ENCODE results near the gene SPTLC3. TPM values are rescaled to one million over a fixed set of nuclear protein-coding genes. Genes with fewer than 3 reads are reported as not detected.

The SPTLC3 gene
- 1 to 10 TPM in 1 of 2 experiments, under 1 TPM in 1; 0.16 to 1.2 TPM for total RNA-seq

DNA sequence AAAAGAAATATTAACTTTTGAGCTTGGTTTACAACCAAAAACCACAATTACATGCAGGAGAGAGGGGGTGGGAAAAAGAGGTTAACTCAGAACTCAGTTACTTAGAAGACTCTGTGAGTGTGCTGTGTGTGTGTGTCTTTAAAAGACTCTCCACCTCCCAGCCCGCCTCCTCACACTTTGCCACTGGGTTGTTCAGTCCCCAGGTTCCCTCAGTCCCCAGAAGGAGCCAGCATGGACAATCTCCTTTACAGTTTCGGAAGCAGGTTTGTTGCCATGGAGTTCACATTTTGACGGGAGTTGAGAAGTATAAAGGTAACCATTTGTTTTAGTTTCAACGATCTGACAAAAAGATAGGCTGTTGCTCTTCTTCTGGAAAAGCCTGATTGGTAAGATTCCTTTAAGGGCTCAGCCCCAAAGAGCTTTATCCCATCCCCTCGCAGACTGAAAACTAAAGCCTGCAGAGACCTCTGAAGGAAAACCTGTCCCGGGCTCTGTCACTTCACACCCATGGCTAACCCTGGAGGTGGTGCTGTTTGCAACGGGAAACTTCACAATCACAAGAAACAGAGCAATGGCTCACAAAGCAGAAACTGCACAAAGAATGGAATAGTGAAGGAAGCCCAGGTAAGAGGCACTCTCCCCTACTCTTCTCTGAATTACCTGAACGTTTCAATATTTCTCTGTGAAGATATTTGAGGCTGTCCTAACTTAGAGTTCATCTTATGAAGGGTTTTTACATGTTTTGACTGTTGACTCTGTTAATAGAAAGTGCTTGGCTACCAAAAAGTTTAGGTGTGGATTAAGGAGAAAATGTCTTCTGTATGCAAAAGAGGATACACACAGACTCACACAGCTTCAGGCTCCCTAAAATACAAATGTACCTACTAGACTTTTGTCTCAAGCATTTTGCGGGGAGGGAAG is at the start of gene SPTLC3:
Gene SPTLC3, plus strand, starts transcription at position 212 of the 921 bp plus-strand sequence. Its CDS starts 296 bp downstream, at position 508.
- CTCF ChIA-PET = no interaction called here
- no peak within 1 kb of the TSS for H3K27ac Mint-ChIP-seq
- H3K4me3 Mint-ChIP-seq = peak within 1 kb of the TSS; percentile 29
- DNase-seq = no peak
- H3K9me3 Mint-ChIP-seq (ENCODE audit: low read depth) = no peaks in the 10 kb centered on the region
- peaks cover 10% of the 10 kb centered on the region for H3K4me1 Mint-ChIP-seq
- H3K27me3 Mint-ChIP-seq = peaks cover 4% of the 10 kb centered on the region
- no peak for ATAC-seq
- no peaks in the 10 kb centered on the region for H3K36me3 Mint-ChIP-seq

DNA sequence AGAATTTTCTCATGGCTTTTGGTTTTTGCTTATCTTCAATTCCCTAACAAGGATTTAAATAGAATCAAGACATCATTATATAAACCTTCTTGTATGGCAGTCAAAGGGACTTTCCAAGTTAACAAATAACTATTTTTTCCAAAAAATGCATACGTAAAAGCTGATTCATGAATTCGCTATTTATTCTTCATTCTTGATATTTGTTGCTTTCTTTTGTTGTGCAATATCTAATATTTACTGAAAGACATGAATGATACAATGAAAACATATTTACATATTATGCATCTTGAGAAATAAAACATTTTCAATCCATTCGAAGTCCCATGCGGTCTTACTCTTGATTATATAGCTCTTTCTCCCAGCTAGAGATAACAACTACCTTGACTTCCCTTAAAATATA is 47.0 kb upstream of the SPTLC3 start:
- no peaks in the 10 kb centered on the region for H3K4me1 Mint-ChIP-seq
- CTCF ChIA-PET = no interaction called here
- DNase-seq = no peak
- no peak for ATAC-seq
- no peak overlapping the region for H3K4me3 Mint-ChIP-seq
- H3K36me3 Mint-ChIP-seq = no peaks in the 10 kb centered on the region
- H3K9me3 Mint-ChIP-seq (ENCODE audit: low read depth) = no peaks in the 10 kb centered on the region
- peaks cover 3% of the 10 kb centered on the region for H3K27me3 Mint-ChIP-seq
- no peak overlapping the region for H3K27ac Mint-ChIP-seq

DNA sequence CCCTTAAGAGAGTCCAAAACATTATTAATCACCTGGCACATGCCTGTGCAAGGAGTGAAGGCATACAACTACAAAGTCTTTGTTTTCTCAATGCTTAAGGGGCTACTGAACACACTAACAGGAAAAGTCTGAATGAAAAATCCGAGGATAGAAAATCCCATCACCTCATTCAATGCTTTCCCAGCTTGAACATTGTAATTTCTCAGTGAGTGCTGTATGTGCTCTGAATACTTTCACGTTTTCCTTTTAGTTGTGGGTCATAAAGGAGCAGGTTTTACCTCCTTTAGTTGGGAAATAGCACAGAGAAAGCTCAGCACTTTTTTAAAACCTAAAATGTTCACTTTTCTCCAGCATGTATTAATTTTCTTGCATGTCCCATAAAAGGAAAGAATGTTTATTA is 45.9 kb upstream of the SPTLC3 start:
- DNase-seq = no peak
- Mint-ChIP-seq H3K4me3 (no peak overlapping the region), H3K27me3 (peaks cover 3% of the 10 kb centered on the region), H3K36me3 (no peaks in the 10 kb centered on the region), H3K9me3 (ENCODE audit: low read depth) (no peaks in the 10 kb centered on the region), H3K4me1 (no peaks in the 10 kb centered on the region), H3K27ac (no peak overlapping the region)
- CTCF ChIA-PET = no interaction called here
- ATAC-seq = no peak

DNA sequence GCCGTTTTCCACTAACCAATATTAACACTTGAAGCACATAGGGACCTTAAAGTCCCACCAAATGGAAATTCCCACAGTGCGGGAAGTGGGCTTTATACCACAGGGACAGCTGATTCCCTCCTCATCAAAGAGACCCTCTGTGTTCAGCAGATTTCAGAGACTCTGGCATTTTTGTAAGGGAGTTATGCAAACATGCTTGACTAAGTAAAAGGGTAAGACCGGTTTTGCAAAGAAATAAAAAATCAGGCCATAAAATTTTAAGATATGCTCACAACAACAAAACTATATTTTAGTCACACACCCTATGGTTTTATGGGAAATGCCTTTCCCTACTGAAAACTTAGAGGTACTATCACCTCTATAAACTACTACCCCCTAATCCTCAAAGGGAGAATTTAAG is 45.4 kb upstream of the SPTLC3 start:
- Mint-ChIP-seq H3K4me1 (no peaks in the 10 kb centered on the region), H3K9me3 (ENCODE audit: low read depth) (no peaks in the 10 kb centered on the region), H3K27ac (no peak overlapping the region), H3K27me3 (peaks cover 3% of the 10 kb centered on the region), H3K4me3 (no peak overlapping the region), H3K36me3 (no peaks in the 10 kb centered on the region)
- DNase-seq = no peak
- ATAC-seq = no peak
- CTCF ChIA-PET = no interaction called here

DNA sequence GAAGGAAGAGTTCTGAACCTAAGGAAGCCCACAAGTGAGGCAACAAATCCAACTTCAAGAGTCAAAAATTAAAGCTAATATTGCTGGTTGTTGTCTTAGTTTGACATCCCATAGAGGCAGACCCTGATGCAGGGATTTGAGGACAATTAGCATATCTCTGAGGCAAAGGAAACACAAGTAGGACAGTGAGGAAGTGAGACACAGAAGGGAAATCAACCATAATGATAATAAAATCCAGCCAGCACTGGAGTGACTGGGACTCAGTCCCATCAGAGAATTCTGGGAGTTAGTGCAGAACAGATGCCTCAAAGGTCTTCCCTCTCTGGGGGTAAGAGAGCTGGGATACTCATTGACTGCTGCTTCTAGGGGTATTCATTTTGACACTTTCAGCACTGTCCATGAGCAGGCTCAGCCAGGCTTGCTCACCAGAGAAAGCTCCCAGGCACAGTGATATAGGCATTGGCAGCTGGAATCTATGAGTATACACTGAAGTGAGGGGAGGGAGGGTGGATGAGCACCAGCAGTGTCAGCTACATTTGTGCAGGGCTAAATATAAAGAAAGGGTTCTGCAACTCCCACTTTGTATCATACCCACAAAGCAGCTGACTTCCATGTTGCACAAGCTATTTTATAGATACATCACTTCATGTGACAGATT is 43.4 kb upstream of the SPTLC3 start:
- no peaks in the 10 kb centered on the region for H3K9me3 Mint-ChIP-seq (ENCODE audit: low read depth)
- ATAC-seq = no peak
- H3K4me3 Mint-ChIP-seq = no peak overlapping the region
- H3K27me3 Mint-ChIP-seq = peaks cover 3% of the 10 kb centered on the region
- no peaks in the 10 kb centered on the region for H3K4me1 Mint-ChIP-seq
- CTCF ChIA-PET = no interaction called here
- no peak for DNase-seq
- no peak overlapping the region for H3K27ac Mint-ChIP-seq
- no peaks in the 10 kb centered on the region for H3K36me3 Mint-ChIP-seq

DNA sequence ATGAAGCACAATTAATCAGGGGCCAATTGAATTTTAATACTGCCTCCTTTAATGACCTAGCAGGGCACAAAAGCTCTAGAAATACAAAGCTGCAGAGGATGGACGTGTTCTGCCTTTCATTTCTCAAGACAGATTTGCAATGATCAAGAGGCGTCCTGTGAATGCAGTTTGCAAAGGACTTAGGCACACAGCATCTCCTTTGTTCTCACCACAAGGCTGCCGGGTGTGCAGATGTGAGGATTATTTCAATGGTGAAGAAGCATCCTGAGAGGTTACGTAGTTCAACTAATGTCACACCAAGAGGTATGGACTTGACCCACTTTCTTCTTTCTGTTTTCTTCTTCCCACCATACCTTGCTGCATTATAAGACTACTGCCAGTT is 42.9 kb upstream of the SPTLC3 start:
- DNase-seq = no peak
- ATAC-seq = no peak
- Mint-ChIP-seq H3K36me3 (no peaks in the 10 kb centered on the region), H3K27ac (no peak overlapping the region), H3K4me3 (no peak overlapping the region), H3K4me1 (no peaks in the 10 kb centered on the region), H3K27me3 (peaks cover 3% of the 10 kb centered on the region), H3K9me3 (ENCODE audit: low read depth) (no peaks in the 10 kb centered on the region)
- CTCF ChIA-PET = no interaction called here

DNA sequence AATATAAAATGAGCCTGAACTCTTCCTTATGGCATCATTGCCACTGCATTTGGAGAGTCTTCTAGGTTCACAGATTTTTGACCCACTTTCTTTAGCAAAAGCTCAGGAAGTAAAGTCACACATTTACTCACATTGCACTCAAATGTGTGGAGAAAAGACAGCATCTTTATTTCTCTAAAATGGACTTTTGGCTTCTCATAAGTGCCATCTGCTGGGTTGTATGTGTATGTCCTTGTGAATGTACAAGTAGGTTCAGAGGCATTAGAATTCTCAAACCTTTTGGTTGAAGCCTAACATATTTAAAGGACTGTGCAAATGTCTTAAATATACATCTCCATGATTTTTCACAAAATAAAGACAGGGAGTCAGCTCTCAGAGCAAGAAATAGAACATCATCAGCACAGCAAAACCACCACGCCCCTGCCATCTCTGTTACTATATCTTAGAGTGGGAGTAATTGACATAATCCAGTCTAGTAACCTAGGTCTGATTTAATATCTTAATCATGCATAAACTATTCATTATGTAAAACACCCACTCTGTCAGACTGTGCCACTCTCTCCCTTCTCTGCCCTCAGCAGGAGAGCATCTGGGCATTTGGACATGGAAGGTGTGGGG is 42.2 kb upstream of the SPTLC3 start:
- H3K36me3 Mint-ChIP-seq = no peaks in the 10 kb centered on the region

DNA sequence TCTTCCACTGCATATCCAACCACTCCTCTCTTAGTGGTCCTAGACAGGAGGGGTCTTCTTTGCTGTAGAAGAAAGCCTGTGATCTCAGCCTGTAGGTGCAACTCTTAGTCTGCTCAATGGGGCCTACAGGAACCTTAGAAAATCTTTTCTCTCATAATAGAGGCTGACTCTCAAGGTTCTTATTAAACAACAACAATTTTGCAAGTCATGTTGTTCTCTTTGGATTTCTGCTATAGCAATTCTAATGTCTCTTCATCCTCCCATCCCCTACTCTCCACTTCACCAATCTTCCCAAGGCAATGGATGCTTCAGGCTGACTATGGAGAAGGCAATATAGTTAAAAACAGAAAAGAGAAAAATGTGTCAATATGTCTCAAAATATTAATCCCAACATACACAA is 40.8 kb upstream of the SPTLC3 start:
- Mint-ChIP-seq H3K27me3 (peaks cover 3% of the 10 kb centered on the region), H3K4me1 (no peaks in the 10 kb centered on the region), H3K36me3 (no peaks in the 10 kb centered on the region), H3K9me3 (ENCODE audit: low read depth) (no peaks in the 10 kb centered on the region), H3K4me3 (no peak overlapping the region), H3K27ac (no peak overlapping the region)
- CTCF ChIA-PET = no interaction called here
- DNase-seq (no peak), ATAC-seq (no peak)

More for the DNA sequence above, 42.2 kb upstream of the SPTLC3 start:
- Mint-ChIP-seq H3K27me3 (peaks cover 3% of the 10 kb centered on the region), H3K4me3 (no peak overlapping the region), H3K9me3 (ENCODE audit: low read depth) (no peaks in the 10 kb centered on the region), H3K27ac (no peak overlapping the region), H3K4me1 (no peaks in the 10 kb centered on the region)
- no peak for ATAC-seq
- CTCF ChIA-PET = no interaction called here
- DNase-seq = no peak

DNA sequence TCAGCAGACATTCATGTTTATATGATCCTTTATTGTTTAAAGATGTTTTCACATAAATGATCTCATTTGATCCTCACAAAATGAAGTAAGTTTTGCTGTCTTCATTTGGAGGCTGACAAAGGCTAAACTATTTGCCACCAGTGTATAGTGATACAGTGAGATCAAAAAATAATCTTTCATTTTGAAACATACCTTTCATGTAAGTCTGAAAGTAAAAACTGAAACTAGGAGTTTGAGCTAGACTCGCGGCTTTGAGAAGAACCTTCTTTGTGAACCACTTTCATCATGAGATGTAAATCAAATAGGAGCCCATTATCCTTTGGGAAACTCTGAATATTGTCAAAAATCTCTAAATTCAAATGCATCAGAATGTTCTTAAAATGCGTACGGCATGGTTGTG is 40.3 kb upstream of the SPTLC3 start:
- Mint-ChIP-seq H3K27me3 (peaks cover 3% of the 10 kb centered on the region), H3K4me1 (no peaks in the 10 kb centered on the region), H3K4me3 (no peak overlapping the region), H3K27ac (no peak overlapping the region), H3K9me3 (ENCODE audit: low read depth) (no peaks in the 10 kb centered on the region), H3K36me3 (no peaks in the 10 kb centered on the region)
- ATAC-seq (no peak), DNase-seq (no peak)
- CTCF ChIA-PET = no interaction called here

DNA sequence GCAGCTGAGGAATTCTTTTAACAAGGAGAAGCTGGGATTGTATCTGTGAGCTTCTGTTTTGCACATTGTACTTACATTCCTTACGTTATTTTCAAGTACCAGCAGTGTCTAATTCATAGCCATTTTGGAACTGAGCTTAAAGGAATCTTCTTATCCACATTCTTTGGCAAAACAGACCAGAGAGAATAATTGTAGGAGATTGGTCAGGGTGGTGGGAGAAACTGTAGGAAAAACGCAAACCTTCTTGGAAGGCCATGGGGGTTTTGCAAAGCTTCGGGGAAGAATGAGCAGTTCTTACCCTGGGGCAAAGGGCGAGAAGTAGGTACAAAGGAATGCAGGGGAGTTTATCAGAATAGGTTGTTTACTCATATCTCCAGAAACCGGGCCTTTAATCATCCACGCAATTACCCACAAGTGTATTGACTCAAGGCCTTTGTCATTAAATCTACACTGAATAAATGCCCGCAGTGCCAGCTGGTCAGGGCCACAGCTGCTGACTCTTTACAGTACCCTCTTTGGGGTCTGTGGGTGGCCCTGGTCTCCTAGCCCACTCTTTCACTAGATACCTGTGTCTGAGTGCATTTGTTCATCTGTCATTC is 39.6 kb upstream of the SPTLC3 start:
- no peak overlapping the region for H3K27ac Mint-ChIP-seq
- H3K36me3 Mint-ChIP-seq = no peaks in the 10 kb centered on the region
- no peaks in the 10 kb centered on the region for H3K27me3 Mint-ChIP-seq
- ATAC-seq (no peak), DNase-seq (no peak)
- no peaks in the 10 kb centered on the region for H3K4me1 Mint-ChIP-seq
- CTCF ChIA-PET = no interaction called here
- no peak overlapping the region for H3K4me3 Mint-ChIP-seq
- H3K9me3 Mint-ChIP-seq (ENCODE audit: low read depth) = no peaks in the 10 kb centered on the region

DNA sequence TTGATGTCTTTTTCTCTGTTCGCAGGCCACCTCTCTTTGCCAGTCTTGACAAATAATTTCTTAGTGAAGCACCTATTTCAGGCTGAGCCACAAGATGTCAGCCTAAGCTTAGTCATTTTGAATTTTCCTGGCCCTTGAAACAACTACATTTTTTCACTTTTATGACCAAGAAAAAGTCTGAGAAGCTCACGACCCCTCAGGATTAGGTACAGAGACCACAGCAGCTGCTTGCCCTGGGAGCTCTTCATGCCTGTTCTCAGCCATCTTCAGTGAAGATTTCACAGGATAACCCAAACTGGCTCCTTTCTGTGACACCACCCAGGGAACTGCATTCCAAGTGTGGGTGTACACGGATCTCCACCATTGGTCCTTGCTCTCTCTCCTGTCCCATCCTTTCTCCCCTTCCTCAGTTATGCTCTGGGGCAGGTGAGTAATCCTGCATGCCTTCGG is 38.4 kb upstream of the SPTLC3 start:
- DNase-seq = no peak
- Mint-ChIP-seq H3K9me3 (ENCODE audit: low read depth) (no peaks in the 10 kb centered on the region), H3K4me1 (no peaks in the 10 kb centered on the region), H3K4me3 (no peak overlapping the region), H3K27ac (no peak overlapping the region), H3K36me3 (no peaks in the 10 kb centered on the region), H3K27me3 (no peaks in the 10 kb centered on the region)
- ATAC-seq = no peak
- CTCF ChIA-PET = no interaction called here

DNA sequence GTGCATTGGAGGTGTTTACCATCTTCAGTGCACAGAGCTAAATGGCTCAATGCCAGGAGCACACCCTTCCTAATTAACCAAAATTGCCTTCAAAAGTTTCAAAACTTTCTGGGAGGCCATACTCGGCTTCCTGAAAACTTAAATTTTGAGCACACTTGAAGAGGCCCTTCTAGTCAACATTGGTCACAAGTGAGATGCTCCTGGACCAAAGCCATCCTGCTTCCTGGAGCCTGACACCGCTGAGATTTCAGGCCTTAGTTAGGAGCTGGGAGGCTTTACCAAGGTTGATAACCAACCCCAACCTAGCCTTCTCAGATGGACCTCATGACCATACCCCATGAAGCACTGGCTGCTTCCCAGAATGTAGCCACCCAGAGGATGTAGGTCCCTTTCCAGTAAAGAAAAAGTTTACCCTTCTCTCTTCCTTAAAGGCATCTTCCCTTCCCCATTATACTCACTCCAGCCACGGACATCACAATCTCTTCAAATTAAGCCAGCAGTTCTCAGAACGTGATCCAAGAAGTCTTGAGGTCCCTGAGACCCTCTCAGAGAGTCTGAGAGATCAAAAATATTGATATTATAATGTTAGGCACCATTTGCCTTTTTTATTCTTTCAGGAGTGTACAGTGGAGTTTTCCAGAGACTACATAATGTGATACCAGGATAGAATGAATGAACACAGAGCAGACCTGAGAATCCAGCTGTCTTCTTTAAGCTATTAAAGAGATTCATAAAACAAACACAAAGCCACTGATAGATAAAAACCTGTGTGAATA is 32.8 kb upstream of the SPTLC3 start:
- ATAC-seq (no peak), DNase-seq (no peak)
- H3K27ac Mint-ChIP-seq = no peak overlapping the region
- CTCF ChIA-PET = no interaction called here
- no peaks in the 10 kb centered on the region for H3K27me3 Mint-ChIP-seq
- no peaks in the 10 kb centered on the region for H3K9me3 Mint-ChIP-seq (ENCODE audit: low read depth)
- no peaks in the 10 kb centered on the region for H3K4me1 Mint-ChIP-seq
- no peaks in the 10 kb centered on the region for H3K36me3 Mint-ChIP-seq
- no peak overlapping the region for H3K4me3 Mint-ChIP-seq

DNA sequence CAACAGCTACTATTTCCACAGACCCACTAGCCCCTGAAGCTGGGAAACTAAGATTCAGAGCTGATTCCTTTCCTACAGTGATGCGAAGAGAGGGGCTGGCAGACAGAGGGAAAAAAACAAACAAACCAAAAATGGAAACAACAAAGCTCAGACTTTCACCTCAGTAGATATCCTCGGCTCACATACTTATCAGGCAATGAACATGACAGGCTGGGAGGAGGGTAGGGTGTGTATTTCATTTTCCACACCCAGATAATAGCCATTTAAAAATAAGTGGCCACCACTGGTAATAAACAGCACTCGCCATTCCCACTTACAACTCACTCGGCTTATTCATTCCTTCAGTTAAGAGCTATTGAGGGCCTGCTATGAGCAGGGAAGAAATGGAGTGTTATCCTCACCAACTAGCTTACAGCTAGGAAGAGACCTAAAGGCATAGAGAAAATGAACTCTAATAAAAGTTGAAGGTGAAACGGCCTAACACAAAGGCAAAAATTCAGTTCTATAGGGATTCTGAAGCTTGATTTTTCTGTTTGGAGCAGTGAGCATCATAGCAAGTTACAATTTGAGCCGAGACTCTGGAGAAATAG is 32.0 kb upstream of the SPTLC3 start:
- Mint-ChIP-seq H3K27ac (no peak overlapping the region), H3K36me3 (no peaks in the 10 kb centered on the region), H3K27me3 (no peaks in the 10 kb centered on the region), H3K4me3 (no peak overlapping the region), H3K9me3 (ENCODE audit: low read depth) (no peaks in the 10 kb centered on the region), H3K4me1 (no peaks in the 10 kb centered on the region)
- ATAC-seq (no peak), DNase-seq (no peak)
- CTCF ChIA-PET = no interaction called here

All from activated CD8-positive, alpha-beta memory T cell treated with anti-CD3 and anti-CD28 coated beads, Interleukin-2, amount 10 ng/mL, durations not matched to agents 7 days and 5 days (primary cell).